ENCODE results near the gene FBXO28. TPM values are rescaled to one million over a fixed set of nuclear protein-coding genes. Genes with fewer than 3 reads are reported as not detected.

FBXO28 gene
- total and polyA plus RNA-seq, 10 of the 15 experiments (the other 5 are each of a cell fraction or from before 2014, with no cell fraction given): 4.3 to 23.2 (median 18.4) TPM

GRCh38 chr1:224113005-224113404, 906 bp upstream of the FBXO28 start:
- BruUV-seq (replicated peaks): no TSS peak
- intact Hi-C loops (cut with micrococcal nuclease; ENCODE audit: unreplicated experiment): no loop called here
- Histone ChIP-seq H3K4me1 (ENCODE audit: control insufficient read depth, insufficient read depth, low read length) (0 out of 2 replicates have a peak, but pooled peaks cover 2% of the 10 kb centered on the region), H3K36me3 (ENCODE audit: control insufficient read depth in 2 of 2, insufficient read depth in 2 of 2, low read length in 1 of 2) (no peaks in the 10 kb centered on the region), H3K27me3 (replicated peaks in 1 of 2; ENCODE audit: control insufficient read depth in 2 of 2, insufficient read depth in 2 of 2, low read length in 1 of 2) (no peaks in the 10 kb centered on the region), H3K4me3 (no peak overlapping the region), H2AFZ (ENCODE audit: control insufficient read depth, low read depth, low read length) (no peak overlapping the region; the same call in 1 of the 2 replicates), H3K9me3 (replicated peaks; ENCODE audit: control insufficient read depth, insufficient read depth, low read length) (no peaks in the 10 kb centered on the region), H3K4me2 (ENCODE audit: control insufficient read depth, insufficient read depth) (no peak overlapping the region), H4K20me1 (ENCODE audit: control insufficient read depth, insufficient read depth) (peaks cover 3% of the 10 kb centered on the region; the same call in 1 of the 2 replicates), H3K79me2 (ENCODE audit: control insufficient read depth, insufficient read depth, low read length) (peaks cover 39% of the 10 kb centered on the region), H3K9ac (ENCODE audit: control insufficient read depth, insufficient read depth, low read length) (no peak overlapping the region), H3K27ac (ENCODE audit: control insufficient read depth, insufficient read depth) (no peak overlapping the region)
- no peak for ATAC-seq
- CTCF ChIA-PET: interaction anchor here (0.6 kb wide), 1 partner anchor 344 kb away, joined by 4 read pairs; no protein-coding TSS in a partner anchor
- in situ Hi-C loops (cut with MboI): loop anchor here (5.0 kb wide), 1 partner anchor 214 kb away; no protein-coding TSS in a partner anchor
- FAIRE-seq: no peak
- POLR2A ChIA-PET: interaction anchor here (0.7 kb wide), 1 partner anchor 245 kb away, joined by 3 read pairs; no protein-coding TSS in a partner anchor
- WGBS (ENCODE audit: insufficient coverage, insufficient replicate concordance, low lambda C conversion rate, missing lambda C conversion rate): 67% methylated on average over 10 of the region's 10 CpGs
- DNase-seq (ENCODE audit: low read depth, low spot score): no peak
- RAD21 ChIA-PET (ENCODE audit: unreplicated experiment): no interaction called here
- no peak for TF ChIP-seq RCOR1 (conservative IDR thresholded peaks at IDR 0.05; ENCODE audit: low read depth, low read length)
- no peak for TF ChIP-seq SIX5 (IDR thresholded peaks at IDR 0.05; ENCODE audit: low read depth, low read length, severe bottlenecking)
- no peak for TF ChIP-seq ZNF217 (IDR thresholded peaks at IDR 0.05)
- TF ChIP-seq CHD4 (IDR thresholded peaks at IDR 0.05): no peak
- TF ChIP-seq SKIL (IDR thresholded peaks at IDR 0.05; ENCODE audit: low read depth, poor library complexity, severe bottlenecking): no peak
- no peak for TF ChIP-seq NKRF (conservative IDR thresholded peaks at IDR 0.05)
- no peak for TF ChIP-seq ZBED1 (IDR thresholded peaks at IDR 0.05; ENCODE audit: borderline replicate concordance)
- TF ChIP-seq USF1 (IDR thresholded peaks at IDR 0.05; ENCODE audit: borderline replicate concordance, extremely low read length, insufficient read depth, low read depth, low read length): no peak
- no peak for TF ChIP-seq IKZF1 (conservative IDR thresholded peaks at IDR 0.05)
- TF ChIP-seq NR2F1 (conservative IDR thresholded peaks at IDR 0.05): no peak
- TF ChIP-seq STAT3 (IDR thresholded peaks at IDR 0.05; ENCODE audit: low read depth, low read length): no peak
- TF ChIP-seq ZBTB11 (CRISPR knock-in tag; IDR thresholded peaks at IDR 0.05): no peak
- SMC1A ChIA-PET (ENCODE audit: uncharacterized antibody, unreplicated experiment): no interaction called here
